OCI-LY3 (cell line): Measurements from ENCODE around the gene HCAR3.

Experiments used
- EZH2phosphoT487 ChIP-seq: fragments of 200-600 bp; shearing (Covaris generic); IDR thresholded peaks from 2 replicates; pipeline ENCODE4 v1.6.1; 2018; ENCODE audit warnings: antibody characterized with exemption, mixed run types, low read depth
- TF ChIP-seq, protein P1 (sequence below): fragments of 200-600, 300-600 bp; sonication (generic); IDR thresholded peaks from 2 replicates; pipeline ENCODE4 v1.5.1; 2014; ENCODE audit warnings: antibody characterized with exemption, low read length, low read depth

DNA sequence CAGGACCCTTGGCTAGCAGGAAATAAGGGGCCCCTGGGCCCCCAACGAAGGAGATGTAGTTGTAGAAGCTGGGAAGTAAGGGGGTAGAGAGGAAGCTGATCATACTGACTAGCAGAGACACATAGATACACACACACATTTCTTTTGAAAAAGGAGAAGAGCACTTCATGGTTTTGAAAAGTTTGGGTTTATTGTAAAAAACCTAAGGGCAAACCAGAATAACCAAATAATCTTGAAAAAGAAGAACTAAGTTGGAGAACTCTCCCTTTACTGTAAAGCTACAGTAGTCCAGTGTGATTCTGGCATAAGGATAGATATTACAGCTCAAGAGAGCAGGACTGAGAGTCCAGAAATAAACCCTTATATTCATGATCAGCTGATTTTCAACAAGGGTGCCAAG lies 5.8 kb upstream of the HCAR3 start:
- TF ChIP-seq, protein P1, sequence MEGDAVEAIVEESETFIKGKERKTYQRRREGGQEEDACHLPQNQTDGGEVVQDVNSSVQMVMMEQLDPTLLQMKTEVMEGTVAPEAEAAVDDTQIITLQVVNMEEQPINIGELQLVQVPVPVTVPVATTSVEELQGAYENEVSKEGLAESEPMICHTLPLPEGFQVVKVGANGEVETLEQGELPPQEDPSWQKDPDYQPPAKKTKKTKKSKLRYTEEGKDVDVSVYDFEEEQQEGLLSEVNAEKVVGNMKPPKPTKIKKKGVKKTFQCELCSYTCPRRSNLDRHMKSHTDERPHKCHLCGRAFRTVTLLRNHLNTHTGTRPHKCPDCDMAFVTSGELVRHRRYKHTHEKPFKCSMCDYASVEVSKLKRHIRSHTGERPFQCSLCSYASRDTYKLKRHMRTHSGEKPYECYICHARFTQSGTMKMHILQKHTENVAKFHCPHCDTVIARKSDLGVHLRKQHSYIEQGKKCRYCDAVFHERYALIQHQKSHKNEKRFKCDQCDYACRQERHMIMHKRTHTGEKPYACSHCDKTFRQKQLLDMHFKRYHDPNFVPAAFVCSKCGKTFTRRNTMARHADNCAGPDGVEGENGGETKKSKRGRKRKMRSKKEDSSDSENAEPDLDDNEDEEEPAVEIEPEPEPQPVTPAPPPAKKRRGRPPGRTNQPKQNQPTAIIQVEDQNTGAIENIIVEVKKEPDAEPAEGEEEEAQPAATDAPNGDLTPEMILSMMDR = no peak
- no peak for TF ChIP-seq EZH2phosphoT487
